Purkinje cell (primary cell): ENCODE data around the gene IL36A. TPM values are rescaled to one million over a fixed set of nuclear protein-coding genes. Genes with fewer than 3 reads are reported as not detected.

ENCODE experiments used
- polyA plus RNA-seq: library from polyadenylated mRNA; unstranded; fragments of >200 nt; fragmentation: Nextera tagmentation; gene quantifications from 2 replicates; pipeline ENCODE4 v1.2.1, GENCODE V29; 2014

The IL36A gene
- polyA plus RNA-seq = not detected in 2 replicates

DNA sequence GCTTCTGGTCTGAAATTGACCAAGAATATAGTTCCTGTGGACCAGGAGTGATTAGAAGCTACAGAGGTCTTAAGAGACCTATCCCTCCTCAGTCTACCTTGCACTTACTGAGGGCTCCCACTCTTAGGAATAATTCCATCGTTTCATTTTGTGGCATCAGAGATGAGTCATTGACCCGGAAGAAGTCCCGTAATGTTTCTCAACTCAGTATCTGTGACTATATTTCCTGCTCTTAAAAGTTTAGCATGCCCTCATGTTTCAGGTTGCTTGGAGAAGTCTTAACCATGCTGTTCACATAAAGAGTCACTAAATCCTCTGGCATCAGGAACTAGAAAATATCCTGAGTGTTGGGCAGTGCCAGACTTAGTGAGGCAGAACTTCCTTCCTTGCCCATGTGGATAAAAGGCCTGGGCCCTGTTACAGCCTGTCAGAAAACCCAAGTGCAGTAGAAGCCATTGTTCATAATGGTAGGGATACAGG lies at the start of gene IL36A:
Gene IL36A (plus strand): TSS at position 430 of the 480 bp plus-strand sequence. CDS start 413 bp downstream, outside the sequence.

GRCh38 chr2:112977559-112978056 lies 27.7 kb upstream of the IL36A start, which contains the start of gene IL36G:
TSS of gene IL36G (plus strand) at chr2:112978006. CDS start at chr2:112978639, 633 bp downstream.

GRCh38 chr2:113052396-113052917 lies 47.2 kb downstream of the IL36A start, which contains the start of gene IL36B:
TSS of gene IL36B (minus strand) at chr2:113052867.

Other genes starting within 250 kb of the IL36A start
- 3.7 TPM in 1 of 2 replicates, not detected in the other for gene CKAP2L, start 240.8 kb upstream of the IL36A start, polyA plus RNA-seq
- gene IL1A, start 221.0 kb upstream of the IL36A start, polyA plus RNA-seq = not detected in 2 replicates
- not detected in 2 replicates for gene IL1B, start 168.7 kb upstream of the IL36A start, polyA plus RNA-seq
- gene IL37, start 94.3 kb upstream of the IL36A start, polyA plus RNA-seq = not detected in 2 replicates
- not detected in 2 replicates for gene IL36G, start 27.5 kb upstream of the IL36A start, polyA plus RNA-seq
- gene IL36B, start 47.4 kb downstream of the IL36A start, polyA plus RNA-seq = not detected in 2 replicates
- gene IL36RN, start 53.7 kb downstream of the IL36A start, polyA plus RNA-seq = not detected in 2 replicates
- not detected in 2 replicates for gene IL1F10, start 62.5 kb downstream of the IL36A start, polyA plus RNA-seq
- gene IL1RN, start 122.1 kb downstream of the IL36A start, polyA plus RNA-seq = not detected in 2 replicates
- 0.04 TPM in 1 of 2 replicates, not detected in the other for gene PSD4, start 168.5 kb downstream of the IL36A start, polyA plus RNA-seq